ENCODE data around the gene FANCG.

DNA sequence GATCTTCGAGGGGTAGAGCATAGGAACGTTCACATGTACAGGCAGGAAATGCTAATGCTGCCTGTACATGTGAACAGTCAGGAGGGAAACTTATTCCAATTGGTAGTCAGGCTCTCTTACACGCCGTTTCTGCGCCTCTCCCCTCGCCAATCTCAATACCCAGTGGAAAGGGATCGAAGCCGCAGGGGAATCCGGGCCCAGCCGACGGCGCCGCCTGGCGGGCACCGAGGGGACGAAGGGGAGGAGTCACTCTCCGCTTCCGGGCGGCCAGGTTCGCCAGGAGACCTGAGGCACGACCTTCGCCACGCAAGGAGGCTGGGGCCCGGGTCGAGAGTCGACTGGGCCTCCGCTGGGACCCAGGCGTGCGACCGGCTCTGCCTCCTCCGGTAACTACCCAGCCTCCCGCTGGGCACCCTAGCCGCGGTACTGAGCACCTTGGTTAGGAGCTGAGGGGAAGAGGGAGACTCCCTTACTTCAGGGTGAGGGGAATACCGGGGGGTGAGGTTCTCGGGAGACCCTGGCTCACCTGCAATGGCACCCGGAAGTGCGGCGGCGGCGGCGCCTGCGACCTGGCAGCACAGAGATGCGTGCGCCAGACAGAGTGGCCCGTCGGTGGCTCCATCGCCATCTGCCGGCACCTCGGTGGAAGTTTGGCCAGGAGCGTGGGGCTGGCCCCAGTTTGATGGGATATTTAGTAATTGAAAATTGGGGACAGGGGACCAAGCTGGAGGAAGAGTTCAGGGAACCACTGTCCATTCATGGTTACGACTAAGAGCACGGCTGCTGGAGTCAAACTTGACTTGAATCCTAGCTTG is 16.5 kb upstream of the FANCG start, which contains the start of gene PIGO:
- TF ChIP-seq, protein P1, sequence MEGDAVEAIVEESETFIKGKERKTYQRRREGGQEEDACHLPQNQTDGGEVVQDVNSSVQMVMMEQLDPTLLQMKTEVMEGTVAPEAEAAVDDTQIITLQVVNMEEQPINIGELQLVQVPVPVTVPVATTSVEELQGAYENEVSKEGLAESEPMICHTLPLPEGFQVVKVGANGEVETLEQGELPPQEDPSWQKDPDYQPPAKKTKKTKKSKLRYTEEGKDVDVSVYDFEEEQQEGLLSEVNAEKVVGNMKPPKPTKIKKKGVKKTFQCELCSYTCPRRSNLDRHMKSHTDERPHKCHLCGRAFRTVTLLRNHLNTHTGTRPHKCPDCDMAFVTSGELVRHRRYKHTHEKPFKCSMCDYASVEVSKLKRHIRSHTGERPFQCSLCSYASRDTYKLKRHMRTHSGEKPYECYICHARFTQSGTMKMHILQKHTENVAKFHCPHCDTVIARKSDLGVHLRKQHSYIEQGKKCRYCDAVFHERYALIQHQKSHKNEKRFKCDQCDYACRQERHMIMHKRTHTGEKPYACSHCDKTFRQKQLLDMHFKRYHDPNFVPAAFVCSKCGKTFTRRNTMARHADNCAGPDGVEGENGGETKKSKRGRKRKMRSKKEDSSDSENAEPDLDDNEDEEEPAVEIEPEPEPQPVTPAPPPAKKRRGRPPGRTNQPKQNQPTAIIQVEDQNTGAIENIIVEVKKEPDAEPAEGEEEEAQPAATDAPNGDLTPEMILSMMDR (conservative IDR thresholded peaks at IDR 0.05; ENCODE audit: low read length): peak; percentile 70
- no peak for TF ChIP-seq EZH2phosphoT487 (IDR thresholded peaks at IDR 0.05; ENCODE audit: borderline replicate concordance)
